DOHH2 (cell line): Measurements from ENCODE around the gene SLC24A1.

Experiments used
- H3F3A ChIP-seq: fragments of 200-600 bp; sonication (generic), shearing (Covaris generic); 2 replicates; pipeline ENCODE4 v1.6.0; 2016; ENCODE audit warnings: antibody characterized with exemption, mild to moderate bottlenecking; ENCODE audit not compliant: control insufficient read depth, insufficient read depth
- H3K27ac ChIP-seq: fragments of 200-600 bp; sonication (generic); 2 replicates; pipeline ENCODE4 v1.5.1; 2014; ENCODE audit warnings: low read depth, mild to moderate bottlenecking, low read length, moderate library complexity
- H3K27me3 ChIP-seq: fragments of 200-600 bp; sonication (generic); 2 replicates; pipeline ENCODE4 v1.6.1; 2014; ENCODE audit warnings: mild to moderate bottlenecking, low read length, mixed read lengths; ENCODE audit not compliant: control insufficient read depth
- H3K36me3 ChIP-seq: fragments of 200-600 bp; sonication (generic); 2 replicates; pipeline ENCODE4 v1.6.1; 2014; ENCODE audit warnings: mild to moderate bottlenecking, low read length, moderate library complexity, mixed read lengths; ENCODE audit not compliant: control insufficient read depth
- H3K4me1 ChIP-seq: fragments of 200-600 bp; sonication (generic); 2 replicates; pipeline ENCODE4 v1.6.1; 2014; ENCODE audit warnings: mild to moderate bottlenecking, low read length, mixed read lengths; ENCODE audit not compliant: control insufficient read depth
- H3K4me2 ChIP-seq: fragments of 200-600 bp; sonication (generic); 2 replicates; pipeline ENCODE4 v1.6.0; 2014; ENCODE audit warnings: mild to moderate bottlenecking, low read length, moderate library complexity
- H3K4me3 ChIP-seq: fragments of 200-600 bp; sonication (generic); 2 replicates; pipeline ENCODE4 v1.5.1; 2014; ENCODE audit warnings: mild to moderate bottlenecking, low read length, mixed read lengths
- H3K79me2 ChIP-seq: fragments of 200-600 bp; sonication (generic); 2 replicates; pipeline ENCODE4 v1.6.1; 2014; ENCODE audit warnings: mild to moderate bottlenecking, low read length, mixed read lengths; ENCODE audit not compliant: control insufficient read depth
- H3K9me2 ChIP-seq: fragments of 200-600 bp; sonication (generic); replicated peaks from 2 replicates; pipeline ENCODE4 v1.6.1; 2014; ENCODE audit warnings: mild to moderate bottlenecking, low read length, mixed read lengths; ENCODE audit not compliant: control insufficient read depth
- H3K9me3 ChIP-seq: fragments of 200-600 bp; sonication (generic); 2 replicates; pipeline ENCODE4 v1.6.1; 2014; ENCODE audit warnings: antibody characterized with exemption, low read length, mixed read lengths; ENCODE audit not compliant: control insufficient read depth, insufficient read depth
- H4K20me1 ChIP-seq: fragments of 200-600 bp; sonication (generic); 2 replicates; pipeline ENCODE4 v1.6.0; 2014; ENCODE audit warnings: low read depth, mild to moderate bottlenecking, antibody characterized with exemption, low read length, moderate library complexity; ENCODE audit not compliant: control insufficient read depth, insufficient read depth
- CTCF ChIP-seq: fragments of 200-600 bp; sonication (generic); IDR thresholded peaks from one replicate; pipeline ENCODE4 v1.5.1; 2014; ENCODE audit warnings: antibody characterized with exemption, mild to moderate bottlenecking, low read depth, low read length; ENCODE audit not compliant: poor library complexity, severe bottlenecking
- EZH2phosphoT487 ChIP-seq: fragments of 200-600 bp; sonication (generic); IDR thresholded peaks from 2 replicates; pipeline ENCODE4 v1.6.1; 2017; ENCODE audit warnings: borderline replicate concordance, mild to moderate bottlenecking, antibody characterized with exemption, low read length, moderate library complexity, mixed read lengths

SLC24A1 gene

GRCh38 chr15:65690778-65691177, 69.0 kb downstream of the SLC24A1 start:
- Histone ChIP-seq H3K4me3 (no peak overlapping the region), H3K9me3 (no peaks in the 10 kb centered on the region), H3K36me3 (peaks cover 93% of the 10 kb centered on the region), H3K9me2 (no peaks in the 10 kb centered on the region), H3F3A (no peaks in the 10 kb centered on the region), H3K27ac (no peak overlapping the region), H3K4me2 (no peak overlapping the region), H3K4me1 (peaks cover 51% of the 10 kb centered on the region), H3K27me3 (no peaks in the 10 kb centered on the region), H4K20me1 (no peaks in the 10 kb centered on the region), H3K79me2 (no peaks in the 10 kb centered on the region)
- TF ChIP-seq CTCF: no peak
- TF ChIP-seq EZH2phosphoT487: no peak

- Histone ChIP-seq H3K9me2 (no peaks in the 10 kb centered on the region), H3K4me2 (no peak overlapping the region), H3K79me2 (no peaks in the 10 kb centered on the region; the same call in 1 of the 2 replicates), H3K27me3 (no peaks in the 10 kb centered on the region), H3K27ac (no peak overlapping the region), H3K4me1 (peaks cover 17% of the 10 kb centered on the region), H3K9me3 (no peaks in the 10 kb centered on the region), H3K4me3 (no peak overlapping the region), H3K36me3 (peaks cover 83% of the 10 kb centered on the region), H3F3A (0 out of 2 replicates have a peak, but pooled peaks cover 7% of the 10 kb centered on the region), H4K20me1 (no peaks in the 10 kb centered on the region)
- no peak for TF ChIP-seq EZH2phosphoT487
- TF ChIP-seq CTCF: no peak
Observed at GRCh38 chr15:65695081-65695480, 73.3 kb downstream of the SLC24A1 start.
